ENCODE measurements around the gene DCXR. TPM values are rescaled to one million over a fixed set of nuclear protein-coding genes. Genes with fewer than 3 reads are reported as not detected.

The DCXR gene
- polyA plus RNA-seq, 3 donors: 88.8 to 93.1 (median 90.3) TPM

- WGBS (ENCODE audit: insufficient coverage): 93% methylated on average over 25 of the region's 28 CpGs
- no peak overlapping the region for H3K4me3 ChIP-seq (replicated peaks in 1 of 3; ENCODE audit: low read depth in 2 of 3, low read length in 3 of 3)
- no peaks in the 10 kb centered on the region for H3K9me3 Mint-ChIP-seq
- H3K27me3 ChIP-seq (ENCODE audit: control insufficient read depth in 2 of 2, insufficient read depth in 2 of 2, low read length in 2 of 2): no peaks in the 10 kb centered on the region
- peaks cover 76 to 79% of the 10 kb centered on the region in 2 donors for H3K36me3 ChIP-seq (replicated peaks in 1 of 2; ENCODE audit: control insufficient read depth in 1 of 2, insufficient read depth in 2 of 2, low read length in 2 of 2)
- no peak overlapping the region for H3K4me3 Mint-ChIP-seq
- H3K27ac ChIP-seq (ENCODE audit: low read depth in 1 of 2, low read length in 2 of 2): no peak overlapping the region
- H3K9me3 ChIP-seq (replicated peaks in 1 of 2; ENCODE audit: control insufficient read depth in 1 of 2, insufficient read depth in 1 of 2, low read length in 2 of 2): no peaks in the 10 kb centered on the region
- H3K27me3 Mint-ChIP-seq (ENCODE audit: low read depth in 3 of 3): no peaks in the 10 kb centered on the region
- H3K9ac ChIP-seq (ENCODE audit: insufficient read depth, low read length, poor library complexity, severe bottlenecking): no peak overlapping the region
- H3K4me1 ChIP-seq (ENCODE audit: control insufficient read depth in 1 of 2, insufficient read depth in 2 of 2, low read length in 2 of 2): peaks cover 12 to 17% of the 10 kb centered on the region in 2 donors
- no peak for TF ChIP-seq CTCF (IDR thresholded peaks at IDR 0.05)
- peaks cover 9% of the 10 kb centered on the region for H3K4me1 Mint-ChIP-seq
- peaks cover 31 to 73% of the 10 kb centered on the region in 2 donors for H3K36me3 Mint-ChIP-seq
- H3K79me2 ChIP-seq (ENCODE audit: insufficient read depth, low read length): peaks cover 21% of the 10 kb centered on the region
- intact Hi-C loops (cut with micrococcal nuclease): no loop called here
- DNase-seq: no peak
- H3K4me2 ChIP-seq (replicated peaks; ENCODE audit: extremely low read depth, low read length, poor library complexity, severe bottlenecking): no peak overlapping the region
- no peak overlapping the region for H2AFZ ChIP-seq (ENCODE audit: insufficient read depth, low read depth, low read length, poor library complexity, severe bottlenecking)
- H4K20me1 ChIP-seq (ENCODE audit: insufficient read depth, low read length): peaks cover 27% of the 10 kb centered on the region
- no peak overlapping the region for H3K27ac Mint-ChIP-seq
Observed at GRCh38 chr17:82055965-82056728, 18.6 kb upstream of the DCXR start.

- H4K20me1 ChIP-seq (ENCODE audit: insufficient read depth, low read length): peaks cover 27% of the 10 kb centered on the region
- H3K27ac ChIP-seq (ENCODE audit: low read depth in 1 of 2, low read length in 2 of 2): no peak overlapping the region
- Mint-ChIP-seq H3K27ac (no peak overlapping the region), H3K27me3 (ENCODE audit: low read depth in 3 of 3) (no peaks in the 10 kb centered on the region), H3K9me3 (no peaks in the 10 kb centered on the region), H3K4me3 (no peak overlapping the region), H3K4me1 (peaks cover 16% of the 10 kb centered on the region), H3K36me3 (peaks cover 26 to 70% of the 10 kb centered on the region in 2 donors)
- WGBS (ENCODE audit: insufficient coverage): 92% methylated on average over 19 of the region's 26 CpGs
- H3K9me3 ChIP-seq (replicated peaks in 1 of 2; ENCODE audit: control insufficient read depth in 1 of 2, insufficient read depth in 1 of 2, low read length in 2 of 2): no peaks in the 10 kb centered on the region
- no peak overlapping the region for H3K4me3 ChIP-seq (replicated peaks in 1 of 3; ENCODE audit: low read depth in 2 of 3, low read length in 3 of 3)
- H3K27me3 ChIP-seq (ENCODE audit: control insufficient read depth in 2 of 2, insufficient read depth in 2 of 2, low read length in 2 of 2): no peaks in the 10 kb centered on the region
- no peak overlapping the region for H3K4me2 ChIP-seq (replicated peaks; ENCODE audit: extremely low read depth, low read length, poor library complexity, severe bottlenecking)
- H3K79me2 ChIP-seq (ENCODE audit: insufficient read depth, low read length): peaks cover 21% of the 10 kb centered on the region
- H3K4me1 ChIP-seq (ENCODE audit: control insufficient read depth in 1 of 2, insufficient read depth in 2 of 2, low read length in 2 of 2): peaks cover 20 to 25% of the 10 kb centered on the region in 2 donors
- TF ChIP-seq CTCF (IDR thresholded peaks at IDR 0.05): no peak
- H3K36me3 ChIP-seq (replicated peaks in 1 of 2; ENCODE audit: control insufficient read depth in 1 of 2, insufficient read depth in 2 of 2, low read length in 2 of 2): peaks cover 68 to 71% of the 10 kb centered on the region in 2 donors
- no peak overlapping the region for H2AFZ ChIP-seq (ENCODE audit: insufficient read depth, low read depth, low read length, poor library complexity, severe bottlenecking)
- H3K9ac ChIP-seq (ENCODE audit: insufficient read depth, low read length, poor library complexity, severe bottlenecking): no peak overlapping the region
- DNase-seq: no peak
- intact Hi-C loops (cut with micrococcal nuclease): no loop called here
Observed at GRCh38 chr17:82055023-82055964, 17.8 kb upstream of the DCXR start.
